Caco-2 (cell line): ENCODE measurements around the gene MMP28. TPM values are rescaled to one million over a fixed set of nuclear protein-coding genes. Genes with fewer than 3 reads are reported as not detected.

Experiments
- BruUV-seq: library from RNA; stranded (reverse); fragments of 400-500 nt; replicated peaks from 2 replicates; lab custom pipeline; 2021; lab: Mats Ljungman, UMichigan
- CTCF ChIA-PET: fragments of 300-600 bp; sonication (Branson Sonifier 250); formaldehyde crosslinking; loops from one replicate; lab custom pipeline; 2022; ENCODE audit warnings: antibody characterized with exemption; lab: Charles Lee
- POLR2A ChIA-PET: fragments of 300-600 bp; sonication (Branson Sonifier 250); formaldehyde crosslinking; loops from one replicate; lab custom pipeline; 2022; ENCODE audit warnings: antibody characterized with exemption; lab: Charles Lee
- DNase-seq, 2 experiments: peaks; one replicate each; pipeline versions ENCODE4 v3.0.0 to v3.0.0-alpha.2; 2020 to 2022
- H3K27me3 ChIP-seq: replicated peaks from 2 replicates; pipeline ENCODE4 v1.6.0; 2011; ENCODE audit warnings: low read length; ENCODE audit not compliant: control insufficient read depth, insufficient read depth
- H3K36me3 ChIP-seq: 2 replicates; pipeline ENCODE4 v1.5.1; 2011; ENCODE audit warnings: low read length; ENCODE audit not compliant: control insufficient read depth, insufficient read depth
- H3K4me1 ChIP-seq: fragments of 250-450 bp; sonication (Bioruptor Pico); 2 replicates; pipeline ENCODE4 v1.5.1; 2020; ENCODE audit warnings: mild to moderate bottlenecking
- H3K4me3 ChIP-seq: 2 replicates; pipeline ENCODE4 v1.5.1; 2011; ENCODE audit warnings: low read depth, mild to moderate bottlenecking, control low read depth, low read length
- H3K9me3 ChIP-seq: fragments of 250-450 bp; sonication (Bioruptor Pico); 2 replicates; pipeline ENCODE4 v1.5.1; 2020; ENCODE audit warnings: mild to moderate bottlenecking, moderate library complexity
- H3K27ac Mint-ChIP-seq: one replicate; pipeline ENCODE4 v1.8.0; 2022; ENCODE audit warnings: mixed read lengths; ENCODE audit not compliant: unreplicated experiment
- H3K27me3 Mint-ChIP-seq: one replicate; pipeline ENCODE4 v1.8.0; 2022; ENCODE audit warnings: mixed read lengths; ENCODE audit not compliant: insufficient read depth, unreplicated experiment
- H3K36me3 Mint-ChIP-seq: one replicate; pipeline ENCODE4 v1.8.0; 2022; ENCODE audit warnings: mild to moderate bottlenecking, mixed read lengths; ENCODE audit not compliant: insufficient read depth, unreplicated experiment
- H3K4me1 Mint-ChIP-seq: one replicate; pipeline ENCODE4 v1.8.0; 2022; ENCODE audit warnings: low read depth, mixed read lengths; ENCODE audit not compliant: unreplicated experiment
- H3K4me3 Mint-ChIP-seq: one replicate; pipeline ENCODE4 v1.8.0; 2022; ENCODE audit warnings: mild to moderate bottlenecking, moderate library complexity, mixed read lengths; ENCODE audit not compliant: unreplicated experiment
- H3K9me3 Mint-ChIP-seq: one replicate; pipeline ENCODE4 v1.8.0; 2022; ENCODE audit warnings: mixed read lengths; ENCODE audit not compliant: unreplicated experiment
- CTCF ChIP-seq, 2 experiments: fragments of 200-600 bp in 1 of 2; IDR thresholded peaks; 1 replicate in 1 of 2; 2 replicates in 1 of 2; pipeline versions ENCODE4 v1.5.1 to v1.8.0; 2011 to 2022; ENCODE audit warnings: antibody characterized with exemption in 1 of 2, control low read depth in 1 of 2, inconsistent platforms in 1 of 2, low read depth in 1 of 2, low read length in 1 of 2, mild to moderate bottlenecking in 1 of 2, moderate library complexity in 1 of 2; ENCODE audit not compliant: insufficient read depth in 1 of 2, severe bottlenecking in 1 of 2, unreplicated experiment in 1 of 2
- intact Hi-C: fragments of 100-400 bp; cut with micrococcal nuclease; formaldehyde crosslinking; loops from one replicate; pipeline ENCODE4 v1.10.0; 2022; ENCODE audit not compliant: unreplicated experiment
- total RNA-seq: library from RNA; stranded (reverse); gene quantifications from 2 replicates; pipeline ENCODE4 v1.2.3, GENCODE V29; 2022

The MMP28 gene
- total RNA-seq, 1 experiment from 2014 or later = not detected

GRCh38 chr17:35795871-35796265 is 427 bp upstream of the MMP28 start:
- no peak for DNase-seq
- Mint-ChIP-seq H3K27ac (no peak overlapping the region), H3K4me3 (peak overlapping the region; percentile 76), H3K27me3 (peaks cover 36% of the 10 kb centered on the region), H3K9me3 (no peaks in the 10 kb centered on the region), H3K36me3 (no peaks in the 10 kb centered on the region), H3K4me1 (no peaks in the 10 kb centered on the region)
- ChIA-PET CTCF (interaction anchor here (0.5 to 3.2 kb wide), 2 partner anchors 32 to 173 kb away, joined by 3 to 16 read pairs; no protein-coding TSS in a partner anchor), POLR2A (interaction anchor here (1.0 to 1.2 kb wide), 2 partner anchors 13 to 32 kb away, joined by 3 to 5 read pairs; partner anchors contain the start of gene TAF15)
- Histone ChIP-seq H3K36me3 (no peaks in the 10 kb centered on the region; the same call in 1 of the 2 replicates), H3K9me3 (no peaks in the 10 kb centered on the region), H3K4me1 (no peaks in the 10 kb centered on the region), H3K27me3 (peaks cover 8% of the 10 kb centered on the region), H3K4me3 (peak overlapping the region; percentile 44)
- intact Hi-C loops = no loop called here
- no TSS peak for BruUV-seq
- TF ChIP-seq CTCF (IDR thresholded peaks at IDR 0.05; ENCODE audit: insufficient read depth in 1 of 2, low read depth in 1 of 2, low read length in 1 of 2, severe bottlenecking in 1 of 2, unreplicated experiment in 1 of 2) = no peak

GRCh38 chr17:35793257-35793656 is 2.2 kb downstream of the MMP28 start:
- no peaks in the 10 kb centered on the region for H3K36me3 Mint-ChIP-seq
- H3K4me3 Mint-ChIP-seq = peak overlapping the region; percentile 23
- no peak for DNase-seq
- Histone ChIP-seq H3K36me3 (no peaks in the 10 kb centered on the region; the same call in 1 of the 2 replicates), H3K4me1 (no peaks in the 10 kb centered on the region), H3K4me3 (no peak overlapping the region), H3K27me3 (peaks cover 5% of the 10 kb centered on the region; the same call in 1 of the 2 replicates), H3K9me3 (no peaks in the 10 kb centered on the region)
- no peak overlapping the region for H3K27ac Mint-ChIP-seq
- BruUV-seq = no TSS peak
- CTCF ChIA-PET = no interaction called here
- no peak for TF ChIP-seq CTCF (IDR thresholded peaks at IDR 0.05; ENCODE audit: insufficient read depth in 1 of 2, low read depth in 1 of 2, low read length in 1 of 2, severe bottlenecking in 1 of 2, unreplicated experiment in 1 of 2)
- H3K9me3 Mint-ChIP-seq = no peaks in the 10 kb centered on the region
- POLR2A ChIA-PET = no interaction called here
- H3K27me3 Mint-ChIP-seq = peaks cover 27% of the 10 kb centered on the region
- H3K4me1 Mint-ChIP-seq = peaks cover 6% of the 10 kb centered on the region
- intact Hi-C loops = no loop called here

GRCh38 chr17:35791681-35792350 is 3.6 kb downstream of the MMP28 start:
- Histone ChIP-seq H3K4me3 (no peak overlapping the region), H3K9me3 (no peaks in the 10 kb centered on the region), H3K4me1 (no peaks in the 10 kb centered on the region), H3K36me3 (no peaks in the 10 kb centered on the region; the same call in 1 of the 2 replicates), H3K27me3 (peaks cover 4% of the 10 kb centered on the region; the same call in 1 of the 2 replicates)
- H3K4me3 Mint-ChIP-seq = no peak overlapping the region
- no peaks in the 10 kb centered on the region for H3K9me3 Mint-ChIP-seq
- H3K27me3 Mint-ChIP-seq = peaks cover 23% of the 10 kb centered on the region
- no peaks in the 10 kb centered on the region for H3K36me3 Mint-ChIP-seq
- H3K27ac Mint-ChIP-seq = no peak overlapping the region
- POLR2A ChIA-PET = interaction anchor here (1.4 kb wide), 1 partner anchor 17 kb away, joined by 3 read pairs; the partner anchor contains the start of gene TAF15
- BruUV-seq = no TSS peak
- CTCF ChIA-PET = interaction anchor here (0.8 to 1.0 kb wide), 2 partner anchors 17 to 26 kb away, joined by 4 read pairs; partner anchors contain the start of gene TAF15
- intact Hi-C loops = no loop called here
- peaks cover 15% of the 10 kb centered on the region for H3K4me1 Mint-ChIP-seq
- TF ChIP-seq CTCF (IDR thresholded peaks at IDR 0.05; ENCODE audit: insufficient read depth in 1 of 2, low read depth in 1 of 2, low read length in 1 of 2, severe bottlenecking in 1 of 2, unreplicated experiment in 1 of 2) = no peak
- no peak for DNase-seq
